H1 (cell line): ENCODE results near the gene NHEJ1. TPM values are rescaled to one million over a fixed set of nuclear protein-coding genes. Genes with fewer than 3 reads are reported as not detected.

ENCODE experiments used
- CTCF ChIA-PET: fragments of 300-600 bp; sonication (Branson Sonifier 250); formaldehyde crosslinking; loops from one replicate; lab custom pipeline; 2021; ENCODE audit not compliant: partially characterized antibody; lab: Charles Lee
- POLR2A ChIA-PET: fragments of 300-600 bp; sonication (Branson Sonifier 250); formaldehyde crosslinking; loops from one replicate; lab custom pipeline; 2021; ENCODE audit warnings: inconsistent platforms; ENCODE audit not compliant: partially characterized antibody; lab: Charles Lee
- DNase-seq, 2 experiments: peaks; one replicate each; pipeline versions ENCODE4 v3.0.0 to v3.0.0-alpha.2; 2010 to 2022; ENCODE audit warnings: low spot score in 2 of 2, low read depth in 1 of 2, mixed read lengths in 1 of 2
- FAIRE-seq: peaks from 2 replicates; lab custom pipeline; 2011; peaks lifted over from hg19 to GRCh38; lab: Jason Lieb, UNC
- H2AFZ ChIP-seq: 2 replicates; pipeline ENCODE4 v1.8.1; 2012; ENCODE audit warnings: low read length, inconsistent platforms
- H2AK5ac ChIP-seq: 2 replicates; pipeline ENCODE4 v1.6.1; 2013; ENCODE audit warnings: low read depth, low read length
- H2BK120ac ChIP-seq: replicated peaks from 2 replicates; pipeline ENCODE3; 2013; ENCODE audit warnings: low read depth, low read length, inconsistent platforms
- H2BK12ac ChIP-seq: 2 replicates; pipeline ENCODE4 v1.6.1; 2013; ENCODE audit warnings: low read depth, low read length
- H2BK15ac ChIP-seq: 2 replicates; pipeline ENCODE4 v1.6.1; 2013; ENCODE audit warnings: low read length
- H2BK20ac ChIP-seq: 2 replicates; pipeline ENCODE4 v1.6.1; 2013; ENCODE audit warnings: low read length
- H2BK5ac ChIP-seq: 2 replicates; pipeline ENCODE4 v1.6.1; 2013; ENCODE audit warnings: low read depth, low read length
- H3K14ac ChIP-seq: 2 replicates; pipeline ENCODE4 v1.6.1; 2013; ENCODE audit warnings: inconsistent platforms; ENCODE audit not compliant: insufficient read length
- H3K18ac ChIP-seq: 2 replicates; pipeline ENCODE4 v1.6.1; 2013; ENCODE audit warnings: low read length; ENCODE audit errors: extremely low read depth
- H3K23ac ChIP-seq: 2 replicates; pipeline ENCODE4 v1.6.1; 2013; ENCODE audit warnings: inconsistent platforms; ENCODE audit not compliant: insufficient read length
- H3K23me2 ChIP-seq: 2 replicates; pipeline ENCODE4 v1.6.1; 2013; ENCODE audit warnings: low read depth, low read length
- H3K27ac ChIP-seq: 2 replicates; pipeline ENCODE4 v1.6.1; 2011; ENCODE audit warnings: low read depth, low read length, inconsistent platforms
- H3K27me3 ChIP-seq, 4 experiments: replicated peaks in 1 of 4; 1 replicate in 1 of 4; 2 replicates in 3 of 4; pipeline versions ENCODE4 v1.6.1 to v1.8.1; 2011 to 2013; ENCODE audit warnings: low read length in 3 of 4, mild to moderate bottlenecking in 3 of 4, inconsistent platforms in 2 of 4, mixed read lengths in 2 of 4, moderate library complexity in 1 of 4; ENCODE audit not compliant: control insufficient read depth in 3 of 4, insufficient read depth in 3 of 4; ENCODE audit errors: extremely low read depth in 1 of 4
- H3K36me3 ChIP-seq, 4 experiments: 2 replicates each; pipeline versions ENCODE4 v1.6.1 to v1.8.1; 2011 to 2013; ENCODE audit warnings: mild to moderate bottlenecking in 4 of 4, low read length in 3 of 4, moderate library complexity in 2 of 4, control low read depth in 1 of 4, inconsistent platforms in 1 of 4; ENCODE audit not compliant: insufficient read depth in 4 of 4, control insufficient read depth in 2 of 4
- H3K4ac ChIP-seq: replicated peaks from 2 replicates; pipeline ENCODE3; 2013; ENCODE audit warnings: low read length, low read depth, mixed read lengths, inconsistent platforms; ENCODE audit not compliant: insufficient read length
- H3K4me1 ChIP-seq, 4 experiments: replicated peaks in 1 of 4; 1 replicate in 1 of 4; 2 replicates in 3 of 4; pipeline versions ENCODE4 v1.6.1 to v1.8.1; 2011 to 2013; ENCODE audit warnings: low read length in 3 of 4, inconsistent platforms in 2 of 4, mixed read lengths in 1 of 4; ENCODE audit not compliant: insufficient read depth in 4 of 4, control insufficient read depth in 3 of 4
- H3K4me2 ChIP-seq, 2 experiments: 2 replicates each; pipeline versions ENCODE4 v1.6.1 to v1.8.1; 2011 to 2013; ENCODE audit warnings: low read depth in 2 of 2, low read length in 2 of 2, control low read depth in 1 of 2, inconsistent platforms in 1 of 2, mild to moderate bottlenecking in 1 of 2; ENCODE audit not compliant: insufficient read depth in 1 of 2
- H3K4me3 ChIP-seq, 4 experiments: fragments of 200-600, 300-600 bp in 1 of 4; sonication (generic), shearing (Covaris generic), sonication (Bioruptor Twin) in 1 of 4; 2 replicates each; pipeline versions ENCODE4 v1.5.1 to v1.8.1; 2011 to 2016; ENCODE audit warnings: low read length in 4 of 4, low read depth in 3 of 4, control low read depth in 2 of 4, inconsistent platforms in 2 of 4, mild to moderate bottlenecking in 2 of 4, mixed read lengths in 1 of 4, moderate library complexity in 1 of 4; ENCODE audit not compliant: insufficient read depth in 2 of 4; ENCODE audit errors: extremely low read depth in 1 of 4
- H3K56ac ChIP-seq: replicated peaks from 2 replicates; pipeline ENCODE3; 2013; ENCODE audit warnings: low read depth, mild to moderate bottlenecking, mixed read lengths, low read length, inconsistent platforms; ENCODE audit not compliant: insufficient read length
- H3K79me1 ChIP-seq: 2 replicates; pipeline ENCODE4 v1.6.1; 2013; ENCODE audit warnings: low read depth, low read length, control low read depth
- H3K79me2 ChIP-seq, 2 experiments: 2 replicates each; pipeline versions ENCODE4 v1.6.1 to v1.8.1; 2012 to 2013; ENCODE audit warnings: low read length in 2 of 2, mild to moderate bottlenecking in 2 of 2, inconsistent platforms in 1 of 2; ENCODE audit not compliant: insufficient read depth in 2 of 2, control insufficient read depth in 1 of 2
- H3K9ac ChIP-seq, 4 experiments: replicated peaks in 1 of 4; 1 replicate in 1 of 4; 2 replicates in 3 of 4; pipeline versions ENCODE4 v1.6.1 to v1.8.1; 2011 to 2013; ENCODE audit warnings: low read depth in 3 of 4, low read length in 3 of 4, control low read depth in 2 of 4, mild to moderate bottlenecking in 2 of 4, moderate library complexity in 2 of 4, inconsistent platforms in 1 of 4; ENCODE audit errors: extremely low read depth in 1 of 4
- H3K9me3 ChIP-seq, 2 experiments: 2 replicates each; pipeline versions ENCODE4 v1.6.1 to v1.8.1; 2012 to 2013; ENCODE audit warnings: mild to moderate bottlenecking in 2 of 2, moderate library complexity in 2 of 2, control low read depth in 1 of 2, inconsistent platforms in 1 of 2, low read depth in 1 of 2, low read length in 1 of 2, mixed read lengths in 1 of 2; ENCODE audit not compliant: insufficient read depth in 2 of 2
- H4K20me1 ChIP-seq, 2 experiments: replicated peaks in 1 of 2; 2 replicates each; pipeline versions ENCODE3 to v1.8.1; 2011 to 2013; ENCODE audit warnings: inconsistent platforms in 2 of 2, low read length in 2 of 2, mild to moderate bottlenecking in 1 of 2; ENCODE audit not compliant: insufficient read depth in 2 of 2, control insufficient read depth in 1 of 2
- H4K5ac ChIP-seq: 2 replicates; pipeline ENCODE4 v1.6.1; 2013; ENCODE audit warnings: low read length, low read depth, mixed read lengths, inconsistent platforms; ENCODE audit not compliant: insufficient read length
- H4K8ac ChIP-seq: 2 replicates; pipeline ENCODE4 v1.8.0; 2013; ENCODE audit warnings: mild to moderate bottlenecking, moderate library complexity, low read length, inconsistent platforms; ENCODE audit not compliant: insufficient read depth; ENCODE audit errors: extremely low read depth
- H4K91ac ChIP-seq: replicated peaks from 2 replicates; pipeline ENCODE3; 2013; ENCODE audit warnings: low read length, mixed read lengths, inconsistent platforms; ENCODE audit not compliant: insufficient read length
- BACH1 ChIP-seq: IDR thresholded peaks from 2 replicates; pipeline ENCODE4 v1.6.1; 2012; ENCODE audit warnings: low read length, improper control_type of control experiment
- CTBP2 ChIP-seq: IDR thresholded peaks from 2 replicates; pipeline ENCODE4 v1.7.0; 2011; ENCODE audit warnings: borderline replicate concordance, mild to moderate bottlenecking, moderate library complexity, mixed read lengths, low read length; ENCODE audit not compliant: insufficient read depth, insufficient read length
- EGR1 ChIP-seq: IDR thresholded peaks from 2 replicates; pipeline ENCODE4 v1.6.1; 2011; ENCODE audit warnings: low read depth, low read length, borderline replicate concordance
- EP300 ChIP-seq, 2 experiments: IDR thresholded peaks; 1 replicate in 1 of 2; 2 replicates in 1 of 2; pipeline ENCODE4 v1.6.1; 2011 to 2012; ENCODE audit warnings: low read depth in 2 of 2, low read length in 2 of 2, mild to moderate bottlenecking in 2 of 2, borderline replicate concordance in 1 of 2, inconsistent platforms in 1 of 2, moderate library complexity in 1 of 2
- EZH2 ChIP-seq: fragments of 200-600 bp; sonication (generic); IDR thresholded peaks from 2 replicates; pipeline ENCODE4 v1.7.1; 2012; ENCODE audit warnings: low read depth, mild to moderate bottlenecking, moderate library complexity, low read length, inconsistent platforms; ENCODE audit not compliant: severe bottlenecking
- RNF2 ChIP-seq: fragments of 200-900, 300-1000 bp; sonication (generic); IDR thresholded peaks from 2 replicates; pipeline ENCODE4 v1.7.1; 2016; ENCODE audit warnings: borderline replicate concordance, low read depth, mild to moderate bottlenecking, antibody characterized with exemption, low read length; ENCODE audit not compliant: poor library complexity, severe bottlenecking; ENCODE audit errors: missing control alignments
- SP1 ChIP-seq: IDR thresholded peaks from 2 replicates; pipeline ENCODE4 v1.6.1; 2011; ENCODE audit warnings: low read depth, low read length
- SUZ12 ChIP-seq: fragments of 200-600 bp; sonication (generic); IDR thresholded peaks from 2 replicates; pipeline ENCODE4 v1.6.1; 2012; ENCODE audit warnings: mild to moderate bottlenecking, inconsistent platforms, low read length, moderate library complexity, mixed read lengths
- TAF1 ChIP-seq: IDR thresholded peaks from 2 replicates; pipeline ENCODE4 v1.6.1; 2011; ENCODE audit warnings: mild to moderate bottlenecking, low read depth, low read length
- YY1 ChIP-seq: IDR thresholded peaks from 2 replicates; pipeline ENCODE4 v1.6.1; 2011; ENCODE audit warnings: low read depth, mild to moderate bottlenecking, low read length
- WGBS, 2 experiments: shearing (Covaris generic) in 1 of 2; methylation state at CpG; one replicate each; pipeline versions ENCODE4 v1.1.6 to v1.1.7; 2013 to 2015; ENCODE audit warnings: low lambda C conversion rate in 2 of 2, mixed read lengths in 2 of 2, inconsistent platforms in 1 of 2, low coverage in 1 of 2, missing lambda C conversion rate in 1 of 2; ENCODE audit not compliant: insufficient replicate concordance in 2 of 2, insufficient coverage in 1 of 2, insufficient read length in 1 of 2; ENCODE audit errors: extremely low coverage in 1 of 2, missing lambda C conversion rate in 1 of 2; 5-methylcytosine and 5-hydroxymethylcytosine counted together
- polyA plus RNA-seq, 7 experiments: library from polyadenylated mRNA; depleted of rRNA in 3 of 7; stranded (reverse) in 5 of 7; unstranded in 2 of 7; fragments of >200 nt in 5 of 7; fragments of 200-250 nt in 2 of 7; gene quantifications; 1 replicate in 5 of 7; 2 replicates in 1 of 7; 4 replicates in 1 of 7; pipeline versions ENCODE4 v1.2.1 to v1.2.3, GENCODE V29; 2011 to 2013; ENCODE audit warnings: missing spikeins in 2 of 7, mixed read lengths in 2 of 7
- total RNA-seq: library from RNA; stranded (reverse); fragmentation: NEBNext Ultra II Directional; extraction: Animal tissue kit (Norgen Biotek cat#: 25700); gene quantifications from 2 replicates; pipeline ENCODE4 v1.2.1, GENCODE V29; 2021

Gene NHEJ1
- total and polyA plus RNA-seq, 2 of the 8 experiments (the other 6 are each of a cell fraction or from before 2014, with no cell fraction given), result 22.7 to 24.1 TPM

- H3K14ac ChIP-seq, result no peak within 1 kb of the TSS
- H3K4me1 ChIP-seq, result peaks cover 0 to 27% (median 14%) of the 10 kb centered on the region in 4 experiments; a peak in 6 of 7 replicates
- H4K8ac ChIP-seq, result peak within 1 kb of the TSS; percentile 79
- 15% methylated on average over 25 of the region's 76 CpGs; no CpG with 5 or more reads in 1 of the 2 experiments for WGBS, 2 experiments
- peak within 1 kb of the TSS; percentile 46 to 70 for H3K4me2 ChIP-seq
- H3K36me3 ChIP-seq, result peaks cover 0 to 13% (median 0%) of the 10 kb centered on the region in 4 experiments; a peak in 1 of 8 replicates
- H2BK12ac ChIP-seq, result no peak within 1 kb of the TSS
- peaks cover 8 to 9% of the 10 kb centered on the region in 2 experiments for H4K20me1 ChIP-seq
- peaks cover 5% of the 10 kb centered on the region; the same call in 1 of the 2 replicates for H3K23me2 ChIP-seq
- H3K4me3 ChIP-seq, result peak within 1 kb of the TSS; percentile 6 to 50 (median 14); a peak in 6 of 8 replicates
- H2BK20ac ChIP-seq, result no peak within 1 kb of the TSS
- H3K79me2 ChIP-seq, result no peaks in the 10 kb centered on the region
- H4K5ac ChIP-seq, result no peak within 1 kb of the TSS
- ChIA-PET CTCF (interaction anchor here (1.0 to 62.8 kb wide), 11 partner anchors 4 to 238 kb away, joined by 4 to 1777 read pairs (median 16); partner anchors contain the start of genes CFAP65, IHH and NHEJ1), POLR2A (no interaction called here)
- H4K91ac ChIP-seq, result no peak within 1 kb of the TSS
- H2AFZ ChIP-seq, result no peak within 1 kb of the TSS
- H2BK15ac ChIP-seq, result no peak within 1 kb of the TSS
- H3K9ac ChIP-seq, result no peak within 1 kb of the TSS
- no peaks in the 10 kb centered on the region for H3K79me1 ChIP-seq
- H2BK120ac ChIP-seq, result no peak within 1 kb of the TSS
- H3K18ac ChIP-seq, result no peak within 1 kb of the TSS
- no peak within 1 kb of the TSS for H2AK5ac ChIP-seq
- no peak within 1 kb of the TSS for H3K4ac ChIP-seq
- no peaks in the 10 kb centered on the region for H3K9me3 ChIP-seq
- peak in 1 of 2 experiments; percentile 74 for DNase-seq
- FAIRE-seq, result no peak
- H3K56ac ChIP-seq, result no peak within 1 kb of the TSS
- H2BK5ac ChIP-seq, result no peak within 1 kb of the TSS
- H3K27ac ChIP-seq, result no peak within 1 kb of the TSS
- peaks cover 68 to 81% (median 74%) of the 10 kb centered on the region in 4 experiments for H3K27me3 ChIP-seq
- H3K23ac ChIP-seq, result no peak within 1 kb of the TSS
- TF ChIP-seq TAF1 (peak; percentile 44; the same call in 1 of the 2 replicates), CTBP2 (no peak), EP300 (IDR thresholded peaks at IDR 0.05; ENCODE audit: borderline replicate concordance in 1 of 2, low read depth in 2 of 2, low read length in 2 of 2) (no peak), SUZ12 (peak; percentile 94), SP1 (no peak), BACH1 (no peak), EZH2 (peak; percentile 79), YY1 (no peak), EGR1 (no peak), RNF2 (peak; percentile 76)
Observed at GRCh38 chr2:219060821-219061791, 99.5 kb downstream of the NHEJ1 start, which contains the start of gene IHH. Gene IHH (minus strand): TSS chr2:219060921. CDS start chr2:219060467, 454 bp downstream.
